Measurements from ENCODE around the gene GPR68. TPM values are rescaled to one million over a fixed set of nuclear protein-coding genes. Genes with fewer than 3 reads are reported as not detected.

Gene GPR68
- total and polyA plus RNA-seq, 2 of the 4 experiments (the other 2 are of a cell fraction): 0.72 to 0.94 TPM

DNA sequence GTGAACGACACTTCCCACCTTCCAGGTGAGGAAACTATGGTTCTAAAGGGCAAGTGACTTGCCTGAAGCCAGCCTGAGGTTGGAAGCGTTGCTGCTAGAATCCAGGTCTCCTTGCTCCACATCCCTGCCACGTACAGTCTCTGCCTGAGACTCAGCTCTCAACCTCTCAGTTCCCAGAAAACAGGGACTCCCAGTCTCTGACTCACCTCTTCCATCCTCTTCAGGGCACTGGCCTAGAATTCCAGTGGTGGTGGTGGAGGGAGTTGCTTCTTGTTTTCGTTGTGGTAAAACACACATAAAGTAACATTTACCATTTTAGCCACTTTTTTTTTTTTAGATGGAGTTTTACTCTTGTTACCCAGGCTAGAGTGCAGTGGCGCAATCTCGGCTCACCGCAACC is 7.3 kb downstream of the GPR68 start:
- H3K9me3 ChIP-seq (ENCODE audit: control insufficient read depth, insufficient read depth, low read length): no peaks in the 10 kb centered on the region
- no TSS peak for BruUV-seq (replicated peaks)
- in situ Hi-C loops (cut with MboI; ENCODE audit: low sequenced_read_pairs) (no loop called here), dilution Hi-C loops (cut with HindIII; ENCODE audit: low sequenced_read_pairs, unreplicated experiment) (no loop called here), intact Hi-C loops (cut with micrococcal nuclease) (no loop called here)
- no peak overlapping the region for H3K4me2 ChIP-seq (ENCODE audit: low read depth, low read length)
- H3K56ac ChIP-seq (ENCODE audit: extremely low read depth, insufficient read depth, low read length): no peak overlapping the region
- H3K23ac ChIP-seq (ENCODE audit: low read depth, low read length): no peak overlapping the region
- peak overlapping the region; percentile 71; the same call in 1 of the 2 replicates for H2BK120ac ChIP-seq (ENCODE audit: low read depth, low read length)
- TF ChIP-seq MXI1 (IDR thresholded peaks at IDR 0.05; ENCODE audit: borderline replicate concordance, low read depth, low read length): no peak
- 0 out of 2 replicates have a peak, but pooled peaks have one; percentile 37 for TF ChIP-seq FOS (IDR thresholded peaks at IDR 0.05; ENCODE audit: low read depth, low read length)
- ATAC-seq (ENCODE audit: low read depth) (peak; percentile 93), DNase-seq (peak; percentile 81)
- peak overlapping the region; percentile 21 for H2BK5ac ChIP-seq (ENCODE audit: low read depth, low read length, poor library complexity, severe bottlenecking)
- peak overlapping the region; percentile 70; the same call in 1 of the 2 replicates for H2BK20ac ChIP-seq (ENCODE audit: low read depth, low read length)
- WGBS, 2 experiments (ENCODE audit: extremely low coverage in 2 of 2, insufficient read length in 1 of 2): no CpG with 5 or more reads among the region's 7 CpGs
- H3K4ac ChIP-seq (ENCODE audit: low read depth, low read length): peak overlapping the region; percentile 21; the same call in 1 of the 2 replicates
- no peaks in the 10 kb centered on the region for H4K20me1 ChIP-seq (ENCODE audit: insufficient read depth, low read length)
- peak overlapping the region; percentile 17; the same call in 1 of the 2 replicates for H2AK5ac ChIP-seq (ENCODE audit: low read depth, low read length)
- ChIA-PET CTCF (no interaction called here), POLR2A (ENCODE audit: unreplicated experiment) (interaction anchor here (0.6 kb wide), 1 partner anchor 49 kb away, joined by 3 read pairs; no protein-coding TSS in a partner anchor)
- peak overlapping the region; percentile 53 for H2AFZ ChIP-seq (replicated peaks; ENCODE audit: low read length, poor library complexity)
- no peaks in the 10 kb centered on the region; the same call in 1 of the 2 replicates for H3K9me1 ChIP-seq (ENCODE audit: insufficient read depth, low read length)
- H2AK9ac ChIP-seq (replicated peaks; ENCODE audit: low read depth, low read length, poor library complexity): peak overlapping the region; percentile 15
- no peaks in the 10 kb centered on the region for H3K36me3 ChIP-seq (ENCODE audit: control insufficient read depth, insufficient read depth, low read length)
- no peak overlapping the region; the same call in 1 of the 2 replicates for H4K5ac ChIP-seq (ENCODE audit: low read depth, low read length)
- H2BK15ac ChIP-seq (ENCODE audit: low read depth, low read length): no peak overlapping the region; the same call in 2 of the 3 replicates
- peaks cover 3% of the 10 kb centered on the region; the same call in 1 of the 2 replicates for H3K4me1 ChIP-seq (ENCODE audit: control insufficient read depth, insufficient read depth, low read length)
- H3K18ac ChIP-seq (ENCODE audit: low read depth, low read length): no peak overlapping the region
- no peak overlapping the region for H3K27ac ChIP-seq (ENCODE audit: insufficient read depth, low read length)
- H3K14ac ChIP-seq (replicated peaks; ENCODE audit: low read depth, low read length): no peak overlapping the region
- H4K8ac ChIP-seq (ENCODE audit: low read depth in 2 of 2, low read length in 2 of 2): peak overlapping the region in 1 of 2 experiments; percentile 69; a peak in 1 of 4 replicates
- H3K9ac ChIP-seq (ENCODE audit: low read depth, low read length): no peak overlapping the region
- 0 out of 4 replicates have a peak, but pooled peaks cover 0 to under 1% of the 10 kb centered on the region in 2 experiments for H3K79me1 ChIP-seq (ENCODE audit: low read depth in 1 of 2, low read length in 2 of 2)
- no peak overlapping the region for H4K91ac ChIP-seq (ENCODE audit: insufficient read depth, low read depth, low read length)
- H3K4me3 ChIP-seq (ENCODE audit: insufficient read depth, low read depth, low read length): no peak overlapping the region
- no peaks in the 10 kb centered on the region for H3K27me3 ChIP-seq (ENCODE audit: control insufficient read depth, insufficient read depth, low read length)

Measured in IMR-90 (cell line).